HG03565 (cell line): ENCODE results near the gene BDKRB2.

Source experiments
- ATAC-seq: cut with Tn5 transposase; IDR thresholded peaks from one replicate; pipeline ENCODE4 v1.9.1; 2021; ENCODE audit warnings: mild to moderate bottlenecking, moderate library complexity; ENCODE audit not compliant: unreplicated experiment

Gene BDKRB2

DNA sequence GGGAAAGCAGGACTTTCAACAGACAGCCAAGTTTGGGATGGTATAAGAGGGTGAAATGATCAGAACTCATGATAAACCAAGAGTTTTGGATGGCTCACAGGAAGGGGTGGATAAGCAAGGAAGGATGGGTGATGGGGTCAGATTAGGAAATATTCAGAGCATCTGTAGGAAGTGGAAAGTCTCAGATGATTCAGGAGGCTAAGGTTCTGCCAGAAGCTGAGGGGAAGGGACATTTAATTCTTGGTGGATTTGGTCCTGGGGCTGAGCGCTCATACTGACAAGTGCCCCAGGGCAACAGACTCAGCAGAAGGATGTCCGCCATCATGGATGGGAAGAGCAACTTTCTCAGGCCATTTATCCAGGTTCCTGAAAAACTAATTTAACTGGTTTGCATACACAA, 28.4 kb upstream of the BDKRB2 start:
- no peak for ATAC-seq

DNA sequence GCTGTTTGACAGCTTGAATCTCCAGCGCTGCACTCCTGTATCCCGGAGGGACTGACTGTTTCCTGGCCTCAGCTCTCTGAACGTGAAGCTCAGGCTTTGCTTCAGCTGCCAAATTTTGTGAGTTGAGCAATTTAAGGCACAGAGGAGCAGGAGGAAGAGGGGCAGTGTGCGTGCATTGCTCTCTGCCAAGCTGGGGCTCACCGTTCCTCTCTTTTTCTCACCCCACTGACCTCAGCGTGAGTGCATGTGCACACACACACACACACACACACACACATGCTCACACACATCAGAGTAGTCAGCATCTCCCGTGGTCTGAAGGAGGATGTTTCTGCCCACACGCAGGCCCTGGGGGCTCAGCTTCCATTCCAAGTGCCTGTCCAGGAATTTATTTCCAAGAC, 27.8 kb upstream of the BDKRB2 start:
- ATAC-seq, result no peak

DNA sequence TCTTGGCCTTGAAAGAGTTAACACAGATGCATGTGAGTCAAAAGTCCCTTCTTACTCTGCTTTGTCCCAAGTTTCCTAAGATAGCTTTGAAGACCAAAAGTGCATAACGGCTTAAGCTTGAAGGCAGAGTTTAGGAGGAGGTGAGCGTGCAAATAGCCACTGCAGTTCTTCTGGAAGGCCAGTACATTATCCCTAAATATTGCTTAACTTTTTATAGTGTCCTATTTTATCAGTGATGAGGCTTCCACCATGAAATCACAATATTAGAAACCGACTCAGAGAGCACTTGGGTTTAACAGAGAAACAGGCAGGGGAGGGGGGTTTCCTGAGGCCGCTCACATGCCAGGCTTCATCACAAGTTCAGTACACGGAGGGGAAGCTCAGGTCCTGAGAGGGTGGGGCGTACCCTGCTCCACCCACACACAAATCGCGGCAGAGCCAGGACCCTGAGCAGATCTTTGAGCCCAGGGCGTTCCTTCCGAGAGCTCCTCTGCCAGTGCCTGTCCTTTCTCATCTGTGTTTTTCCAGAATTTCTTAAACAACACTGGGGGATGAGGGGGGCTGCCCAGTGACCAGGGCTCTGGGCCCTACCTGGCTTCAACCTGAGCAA, 26.8 kb upstream of the BDKRB2 start:
- no peak for ATAC-seq

DNA sequence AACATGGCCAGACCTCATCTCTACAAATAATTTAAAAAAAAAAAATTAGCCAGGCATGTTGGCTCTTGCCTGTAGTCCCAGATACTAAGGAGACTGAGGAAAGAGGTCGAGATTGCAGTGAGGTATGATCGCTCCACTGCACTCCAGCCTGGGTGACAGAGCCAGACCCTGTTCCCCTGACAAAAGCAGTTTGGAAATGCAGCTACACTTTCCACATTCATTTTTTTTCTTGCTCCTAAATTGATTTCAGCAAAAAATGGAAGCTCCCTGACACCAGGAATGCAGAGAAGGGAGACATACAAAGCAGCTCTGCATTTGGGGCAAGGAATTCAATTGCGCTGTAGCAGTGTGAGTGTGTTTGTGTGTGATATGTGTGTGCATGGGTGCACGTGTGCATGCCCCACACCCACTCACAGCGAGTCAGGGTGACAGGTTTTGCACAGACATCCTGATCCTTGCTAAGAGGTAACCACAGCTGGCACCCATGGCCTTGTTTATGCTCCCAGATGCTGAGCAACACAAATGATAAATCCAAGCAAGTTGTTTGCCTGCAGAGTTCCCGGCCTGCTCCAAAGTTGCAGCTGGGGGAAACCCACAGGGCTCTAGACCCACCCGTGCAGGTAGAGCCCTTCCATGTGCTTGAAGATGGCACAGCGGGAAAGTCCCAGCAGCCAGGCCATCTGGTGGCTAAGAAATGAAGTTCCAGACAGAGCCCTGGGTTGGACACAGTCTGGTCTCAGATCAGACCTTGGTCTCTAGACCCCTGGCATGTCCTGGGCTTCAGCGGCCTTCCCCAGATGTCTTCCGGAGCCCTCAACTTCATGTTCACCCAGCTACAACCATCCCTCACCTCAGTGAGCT, 25.9 kb upstream of the BDKRB2 start:
- ATAC-seq, result no peak

DNA sequence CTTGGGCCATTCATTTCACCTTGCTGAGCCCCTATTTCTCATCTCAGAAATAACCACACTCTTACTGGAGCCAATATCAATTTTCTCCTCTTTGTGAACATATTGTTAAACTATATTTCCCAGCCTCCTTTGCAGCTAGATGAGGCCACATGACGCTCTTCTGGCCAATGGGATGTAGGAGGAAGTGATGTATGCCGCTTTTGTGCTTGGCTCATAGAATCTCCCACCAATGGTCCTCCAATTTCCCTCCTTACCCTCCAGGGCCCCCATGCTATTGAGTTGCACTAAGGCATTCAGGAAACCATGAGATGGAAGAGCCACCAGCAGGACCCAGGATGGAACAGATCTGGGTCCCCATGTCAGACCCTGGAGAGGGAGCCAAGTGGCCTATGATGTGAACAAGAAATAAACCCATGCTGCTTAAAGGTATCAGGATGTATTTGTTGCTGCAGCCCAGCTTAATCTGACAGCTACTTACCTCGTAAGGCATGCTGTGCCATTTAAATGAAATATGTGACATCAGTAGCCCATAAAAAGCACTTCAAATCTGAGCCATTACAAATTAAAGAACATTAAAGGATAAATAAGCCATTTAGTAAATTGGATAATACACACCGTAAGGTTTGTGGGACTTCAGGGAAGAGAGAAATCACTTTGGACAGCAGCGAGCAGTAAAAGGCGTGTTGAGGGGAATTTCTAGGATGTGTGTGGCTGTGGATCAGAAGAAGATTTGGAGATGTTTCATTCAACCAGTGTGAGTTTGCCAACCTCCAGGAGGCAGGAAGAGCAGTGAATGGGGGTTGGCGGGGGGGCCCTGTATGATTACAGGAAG, 24.4 kb upstream of the BDKRB2 start:
- ATAC-seq, result no peak

DNA sequence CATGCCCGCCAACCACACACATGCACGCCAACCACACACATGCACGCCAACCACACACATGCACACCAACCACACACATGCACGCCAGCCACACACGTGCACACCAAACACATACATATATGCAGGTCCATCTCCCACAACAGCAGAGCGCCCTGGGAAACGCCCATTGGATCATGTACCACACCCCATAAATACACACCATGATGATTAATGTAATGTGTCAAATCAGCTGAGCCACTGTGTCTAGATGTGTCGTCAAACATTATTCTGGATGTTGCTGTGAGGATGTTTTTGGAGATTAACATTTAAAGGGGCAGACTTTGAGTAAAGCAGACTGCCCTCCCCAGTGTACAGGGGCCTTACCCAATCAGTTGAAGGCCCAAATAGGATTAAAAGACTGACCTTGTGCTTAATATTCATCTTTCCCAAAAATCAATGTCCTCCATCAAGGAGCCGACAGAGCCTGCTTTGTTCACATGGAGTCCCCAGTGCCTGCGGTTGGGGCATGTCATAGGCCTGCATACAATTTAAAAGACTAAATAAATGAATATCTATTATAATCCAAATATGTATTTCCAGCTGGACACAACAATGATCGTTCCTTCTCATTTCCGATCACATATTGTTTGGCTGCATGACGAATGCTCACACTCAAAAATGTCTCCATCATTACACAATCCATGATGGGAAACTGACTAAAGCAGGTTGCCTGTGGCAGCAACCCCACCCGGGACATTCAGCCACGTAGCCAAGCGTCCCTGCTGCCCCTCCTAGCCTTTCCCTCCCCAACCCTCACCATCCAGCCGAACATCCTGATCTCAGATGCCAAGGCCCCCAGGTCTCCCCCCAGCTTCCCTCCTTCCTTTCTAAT, 23.2 kb upstream of the BDKRB2 start:
- no peak for ATAC-seq

DNA sequence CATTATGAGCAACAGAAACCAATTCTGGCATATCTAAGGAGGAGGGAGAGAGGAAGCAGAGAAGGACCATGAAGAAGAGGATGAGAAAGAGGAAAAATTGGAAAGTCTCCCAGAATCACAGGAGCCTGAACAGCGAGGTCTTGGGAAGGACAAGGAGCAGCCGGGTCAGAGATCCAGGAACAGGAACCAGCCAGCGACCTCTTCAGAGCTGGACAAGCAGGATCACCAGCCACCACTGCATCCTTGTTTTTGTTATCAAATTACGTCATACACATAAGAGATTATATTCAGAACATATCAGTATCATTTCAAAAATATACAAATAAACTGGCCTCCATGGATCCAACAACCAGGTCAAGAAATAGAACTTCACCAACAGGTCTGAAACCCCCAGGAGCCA, 22.1 kb upstream of the BDKRB2 start:
- no peak for ATAC-seq

DNA sequence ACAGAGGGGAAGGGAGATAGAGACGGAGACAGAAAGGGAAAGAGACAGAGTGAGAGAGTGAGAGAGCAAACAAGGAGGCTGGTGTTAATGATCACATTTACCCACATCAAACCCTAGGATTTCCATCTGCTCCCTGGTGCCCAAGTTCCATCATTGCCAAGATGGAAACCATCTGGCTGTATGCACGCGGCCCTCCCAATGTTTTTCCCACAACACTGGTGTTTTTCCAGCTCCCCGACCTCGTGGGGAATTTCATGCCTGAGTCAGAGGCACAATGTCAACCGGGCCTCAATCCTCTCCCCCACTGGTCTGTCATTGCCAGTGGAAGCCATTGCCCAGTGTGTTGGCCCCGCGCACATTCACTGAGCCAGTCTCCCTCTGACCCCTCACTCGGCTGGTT, 19.9 kb upstream of the BDKRB2 start:
- no peak for ATAC-seq

DNA sequence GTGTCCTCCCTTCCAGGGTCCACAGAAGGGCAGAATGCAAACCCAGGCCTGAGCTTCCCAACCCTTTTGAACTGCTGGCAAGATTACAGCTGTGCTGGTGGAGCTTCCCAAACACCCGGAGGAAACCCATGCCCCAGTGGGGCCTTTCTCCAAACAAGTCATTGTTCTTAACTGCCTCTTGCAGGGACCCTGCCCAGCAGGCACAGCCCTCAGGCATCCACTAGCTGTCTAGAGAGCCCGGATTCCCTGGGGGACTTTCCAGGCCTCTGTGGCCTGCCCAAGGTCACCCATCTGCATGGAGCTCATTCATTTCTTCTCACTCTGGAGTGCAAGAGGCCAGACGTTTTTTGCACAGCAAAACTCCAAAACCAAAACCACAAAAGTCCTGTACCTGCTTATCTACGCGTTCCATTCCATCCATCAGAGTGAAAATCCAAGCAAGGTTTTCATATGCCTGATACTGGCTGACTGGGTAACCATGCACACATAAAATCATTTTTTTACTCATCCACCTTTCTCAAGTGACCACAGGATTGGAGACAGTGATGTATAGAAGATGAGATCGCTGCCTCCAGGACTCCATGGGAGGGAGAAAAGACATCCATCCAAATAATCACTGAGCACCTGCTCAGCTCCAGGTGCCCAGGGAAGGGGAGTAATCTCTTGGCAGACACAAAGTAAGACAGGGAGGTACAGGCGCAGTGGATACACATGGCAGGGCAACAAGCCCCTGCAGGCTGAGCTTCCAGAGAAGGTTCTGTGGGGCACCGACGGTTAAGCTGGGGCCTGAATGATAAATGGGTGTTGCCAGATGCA, 17.2 kb upstream of the BDKRB2 start:
- ATAC-seq, result no peak

DNA sequence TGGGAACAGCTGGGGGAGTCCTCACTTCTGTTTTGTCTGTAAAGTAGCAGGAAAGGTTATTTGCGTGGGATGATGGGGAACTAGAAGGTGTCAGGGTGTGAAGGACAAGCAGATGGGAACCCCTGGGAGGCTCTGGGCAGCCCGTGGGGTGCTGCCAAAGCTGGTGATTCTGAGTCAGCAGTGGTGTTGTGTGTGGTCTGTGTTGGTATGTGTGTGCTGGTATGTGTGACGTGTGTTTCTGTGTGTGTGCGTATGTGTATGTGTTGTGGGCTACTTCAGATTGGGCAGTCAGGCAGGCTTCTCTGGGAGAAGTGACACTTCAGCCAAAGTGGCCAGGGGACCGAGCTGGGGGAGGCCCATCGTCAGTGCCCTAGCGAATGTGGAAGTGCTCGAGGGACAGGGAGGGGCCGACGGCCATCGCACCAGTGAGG, 15.3 kb upstream of the BDKRB2 start:
- ATAC-seq, result peak; percentile 59

DNA sequence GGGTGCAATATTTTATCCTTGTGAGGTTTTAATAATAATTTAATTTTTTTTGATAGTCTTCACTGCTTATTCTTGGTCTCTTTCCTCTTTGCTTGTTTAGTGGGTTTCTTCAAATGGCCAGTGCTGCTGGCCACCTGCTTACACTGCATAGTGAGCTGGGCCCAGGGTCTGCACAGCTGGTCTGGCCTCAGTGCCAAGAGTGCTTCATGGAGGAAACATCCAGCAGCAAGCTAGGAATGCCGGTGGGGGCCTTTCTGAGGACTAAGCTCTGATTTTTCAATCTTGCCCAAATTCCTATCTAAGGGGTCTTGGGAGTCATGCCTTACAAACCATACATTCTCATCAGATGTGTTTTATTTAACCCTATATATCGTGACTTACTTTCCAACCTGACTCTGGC, 13.3 kb upstream of the BDKRB2 start:
- no peak for ATAC-seq

DNA sequence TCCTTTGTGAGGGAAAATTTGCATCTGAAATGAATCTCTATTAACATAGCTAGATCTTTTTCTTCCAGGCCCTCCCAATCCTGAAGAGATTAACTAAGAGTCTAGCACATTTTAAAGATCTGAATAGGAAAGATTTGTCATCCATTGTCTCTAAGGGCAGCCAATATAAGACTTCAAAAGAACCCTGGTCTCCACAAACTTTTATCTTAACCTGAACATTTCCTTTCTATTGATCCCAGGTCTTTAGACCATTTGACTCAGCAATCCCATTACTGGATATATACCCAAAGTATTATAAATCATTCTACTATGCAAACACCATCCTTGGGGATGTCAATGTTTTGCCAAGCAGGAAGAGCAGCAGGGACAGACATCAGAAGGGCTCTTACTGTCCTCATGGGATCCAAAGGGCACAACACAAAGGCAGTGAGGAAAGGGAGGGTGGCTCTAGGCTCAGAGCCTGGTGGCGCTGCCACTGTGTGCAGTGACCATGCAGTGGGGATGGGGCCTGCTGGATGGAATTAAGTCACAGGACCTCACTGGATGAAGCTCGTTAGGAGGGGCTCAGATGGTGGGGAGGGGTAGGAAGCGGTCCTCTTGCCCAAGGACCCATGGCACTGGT, 12.7 kb upstream of the BDKRB2 start:
- ATAC-seq, result no peak

DNA sequence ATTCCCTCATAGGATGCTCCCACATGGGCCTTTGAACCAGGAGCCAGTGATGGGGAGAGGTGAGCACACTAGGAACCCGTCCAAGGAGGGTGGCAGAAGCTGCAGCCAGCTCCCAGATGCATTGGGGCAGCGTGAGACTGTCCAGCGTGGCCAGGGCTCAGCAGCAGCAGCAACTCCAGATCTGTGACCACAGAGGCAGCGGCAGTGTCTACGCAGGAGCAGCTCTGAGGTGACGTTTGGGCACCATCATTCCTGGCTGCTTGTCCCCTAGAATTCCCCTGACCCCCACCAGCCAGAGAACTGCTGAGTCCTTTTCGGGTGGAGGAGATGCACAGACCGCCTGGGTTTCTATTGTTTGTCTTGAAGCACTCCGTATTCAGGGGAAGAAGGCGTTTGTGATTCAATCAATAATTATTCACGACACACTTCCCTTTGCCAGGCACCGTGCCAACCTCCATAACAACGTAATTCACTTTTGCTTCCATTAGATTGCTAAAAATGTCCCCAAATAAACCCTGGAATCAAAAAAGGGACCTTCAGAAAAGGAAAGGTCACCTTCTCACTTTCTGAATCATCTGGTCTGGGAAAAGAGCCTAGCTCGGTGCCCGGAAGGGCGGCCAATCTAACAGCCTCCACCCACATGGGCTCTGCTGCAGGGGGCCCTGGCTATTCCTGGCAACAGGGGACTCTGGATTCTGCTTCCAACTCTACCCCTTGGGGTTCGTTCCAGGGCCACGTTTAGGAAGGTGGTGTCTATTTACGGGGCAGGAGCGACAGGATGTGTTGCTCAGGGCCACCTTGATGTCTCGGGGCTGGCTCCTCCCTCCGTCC, 11.4 kb upstream of the BDKRB2 start:
- no peak for ATAC-seq

DNA sequence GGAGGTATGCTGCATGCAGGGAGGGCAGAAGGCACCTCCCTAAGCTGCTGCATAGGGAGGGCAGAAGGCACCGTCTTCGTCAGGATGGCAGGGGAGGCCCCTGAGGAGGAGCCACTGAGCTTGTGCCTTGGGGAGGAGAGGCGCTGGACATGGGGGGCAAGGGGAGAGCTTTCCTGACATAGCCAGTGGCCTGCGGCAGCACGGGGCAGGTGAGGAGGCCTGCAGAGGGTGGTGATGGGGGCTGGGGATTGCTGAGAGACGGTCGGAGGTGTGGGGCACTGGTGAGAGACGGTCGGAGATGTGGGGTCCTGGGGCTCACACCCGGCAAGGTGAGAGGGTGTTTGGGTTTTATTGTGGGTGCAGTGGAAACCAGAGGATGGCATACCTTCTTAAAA, 10.4 kb upstream of the BDKRB2 start:
- ATAC-seq, result no peak

DNA sequence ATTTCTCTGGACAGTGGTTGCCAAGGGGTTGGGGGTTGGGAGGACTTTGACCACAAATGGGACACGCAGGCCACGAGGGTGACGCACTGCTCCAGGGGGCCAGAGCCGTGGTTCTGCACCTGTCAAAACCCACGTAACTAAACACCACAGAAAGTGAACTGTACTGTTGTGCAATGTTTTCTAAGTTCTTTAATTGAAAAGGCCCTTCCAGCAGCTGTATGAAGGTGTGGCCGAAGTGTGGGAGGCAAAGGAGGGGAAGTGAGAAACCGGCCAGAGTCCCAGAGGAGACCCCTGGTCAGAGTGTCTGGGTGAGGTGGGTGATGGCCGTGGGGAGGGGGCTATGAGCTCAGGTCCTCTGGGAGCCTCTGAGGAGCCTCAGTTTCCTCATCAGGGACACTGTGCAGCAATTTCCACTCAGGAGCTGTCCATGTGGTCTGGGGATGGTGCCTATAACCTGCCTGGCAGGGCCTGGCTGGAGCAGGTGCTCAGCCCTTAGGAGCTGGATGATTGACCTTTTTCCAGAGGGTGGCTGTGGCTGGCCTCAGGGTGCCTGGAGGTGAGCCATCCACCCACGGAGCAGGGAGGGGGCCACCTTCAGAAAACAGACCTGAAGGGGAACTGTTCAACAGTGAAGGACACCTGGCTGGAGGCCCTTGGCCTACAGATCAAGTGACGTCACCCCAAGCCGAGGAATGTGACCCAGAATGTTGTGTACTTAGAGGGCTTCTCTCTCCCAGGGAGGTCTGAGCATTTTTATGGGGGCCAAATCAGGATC, 9.8 kb upstream of the BDKRB2 start:
- ATAC-seq, result no peak

DNA sequence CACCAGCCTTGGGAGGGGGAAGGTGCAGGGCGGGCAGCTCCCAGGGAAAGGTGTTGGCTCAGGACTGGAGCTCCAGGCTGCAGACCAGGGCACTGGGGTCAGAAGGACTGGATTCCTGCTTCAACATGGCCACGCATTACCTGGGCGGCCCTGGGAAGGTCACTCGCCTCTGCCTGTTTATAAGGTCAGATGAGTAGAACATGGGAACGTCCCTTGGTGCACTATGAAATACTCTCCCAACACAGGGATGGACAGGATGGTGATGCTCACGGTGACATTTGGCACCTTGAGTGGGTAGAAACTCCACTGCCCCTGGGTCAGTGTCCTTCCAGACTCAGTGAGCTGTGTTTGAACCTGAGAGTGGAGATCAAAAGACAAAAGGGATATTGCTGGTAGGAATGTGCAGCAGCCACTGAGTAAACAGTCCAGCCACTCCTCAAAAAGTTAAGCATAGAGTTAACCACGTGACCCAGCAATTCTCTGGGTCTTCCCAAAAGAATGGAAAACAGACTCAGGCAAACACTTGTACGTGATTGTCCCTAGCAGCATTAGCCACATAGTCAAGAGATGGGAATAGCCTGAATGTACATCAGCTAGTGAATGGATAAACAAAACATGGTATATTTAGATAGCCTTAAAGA, 9.1 kb upstream of the BDKRB2 start:
- ATAC-seq, result no peak

DNA sequence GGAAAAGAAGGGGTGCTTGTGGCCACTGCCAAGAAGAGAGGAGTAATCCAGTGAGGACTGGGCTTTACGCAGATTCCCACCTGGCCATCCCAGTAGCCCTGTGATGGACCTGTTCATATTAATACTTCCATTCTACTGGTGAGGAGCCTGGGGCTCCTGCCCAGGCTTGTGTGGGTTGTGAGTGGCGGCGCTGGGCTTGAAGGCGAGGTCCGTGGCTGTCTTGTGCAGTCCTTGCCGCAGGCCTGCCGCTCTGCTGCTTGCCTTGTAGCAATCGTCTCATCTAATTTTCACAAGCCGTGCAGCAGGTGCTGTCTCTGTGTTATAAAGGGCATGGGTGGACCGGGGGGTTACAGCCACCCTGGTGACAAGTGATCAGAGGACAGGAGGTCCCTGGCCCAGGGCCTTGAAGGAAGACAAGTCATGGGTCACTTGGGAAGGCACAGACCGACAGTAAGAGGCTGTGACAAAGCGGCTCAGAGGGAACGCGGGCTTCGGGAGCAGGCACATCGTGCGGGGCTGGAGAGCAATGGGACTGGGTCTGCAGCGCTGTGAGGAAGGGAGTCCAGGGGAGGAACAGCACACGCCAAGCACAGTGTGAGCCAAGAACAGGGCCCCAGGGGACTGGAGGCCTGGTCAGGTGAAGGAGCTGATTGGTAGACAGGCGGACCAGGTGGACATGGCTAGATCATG, 7.3 kb upstream of the BDKRB2 start:
- ATAC-seq, result no peak
